Activated T-helper 1 cell treated with anti-CD3 and anti-CD28 coated beads, Interleukin-2, amount 50 U/mL, for 16 hours (primary cell): Measurements from ENCODE around the gene GATA2.

Experiments
- DNase-seq, 2 donors: peaks; one replicate each; pipeline ENCODE4 v3.0.0-alpha.2; 2020; ENCODE audit warnings: low read depth in 1 of 2, low spot score in 1 of 2

The GATA2 gene

GRCh38 chr3:128457937-128458336 lies 35.1 kb downstream of the GATA2 start:
- no peak for DNase-seq

- DNase-seq = no peak
Measured at GRCh38 chr3:128456776-128457715, 36.0 kb downstream of the GATA2 start.

DNA sequence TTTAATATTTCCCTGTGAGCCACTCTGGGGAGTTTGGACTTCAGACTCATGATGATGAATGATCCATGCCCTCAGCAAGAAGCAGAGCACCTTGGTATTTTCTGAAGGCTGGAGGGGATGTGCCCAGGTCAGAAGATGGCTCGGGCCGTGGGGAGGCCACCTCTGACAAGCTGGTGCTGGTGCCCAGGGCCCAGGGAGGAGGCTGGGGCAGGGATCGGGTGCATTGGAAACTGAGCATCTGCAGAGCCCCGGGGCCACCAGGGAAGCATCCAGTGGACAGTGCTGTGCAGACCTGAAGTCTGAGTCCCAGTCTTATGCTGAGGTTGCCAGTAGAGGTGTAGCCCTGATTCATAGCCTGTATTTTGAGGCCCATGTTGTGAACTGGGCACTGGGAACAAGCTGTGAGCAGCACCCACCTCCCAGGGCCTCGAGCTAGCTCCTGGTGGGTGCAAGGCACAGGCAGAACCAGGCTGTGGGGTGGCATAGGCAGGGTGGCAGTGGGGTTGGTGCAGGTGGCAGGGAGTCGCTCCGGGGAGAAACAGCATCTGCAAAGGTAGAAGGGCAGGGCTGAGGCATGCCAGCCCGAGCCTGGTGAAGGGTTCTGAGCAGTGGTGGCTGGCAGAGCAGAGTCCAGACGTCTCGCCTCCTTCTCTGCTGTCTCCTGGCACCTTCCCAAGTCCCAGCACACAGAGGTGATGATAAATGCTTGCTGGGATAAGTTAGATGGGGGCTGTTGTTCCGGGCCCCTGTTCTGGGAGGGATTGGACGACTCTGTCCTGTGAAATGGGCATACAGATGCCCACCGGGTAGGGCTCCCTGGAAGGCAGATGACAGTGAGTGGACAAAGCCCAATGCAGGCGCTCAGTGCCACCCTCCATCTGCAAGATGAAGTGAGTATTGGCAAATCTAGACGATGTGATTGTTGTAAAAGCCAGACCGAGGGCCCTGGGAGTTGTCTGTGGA lies 36.9 kb downstream of the GATA2 start:
- DNase-seq = no peak

- DNase-seq = no peak
Measured at GRCh38 chr3:128455116-128455515, 37.9 kb downstream of the GATA2 start.

- DNase-seq = no peak
Measured at GRCh38 chr3:128454310-128454618, 38.7 kb downstream of the GATA2 start.

GRCh38 chr3:128453501-128454309 lies 39.3 kb downstream of the GATA2 start:
- no peak for DNase-seq

GRCh38 chr3:128452678-128453275 lies 40.2 kb downstream of the GATA2 start:
- no peak for DNase-seq

DNA sequence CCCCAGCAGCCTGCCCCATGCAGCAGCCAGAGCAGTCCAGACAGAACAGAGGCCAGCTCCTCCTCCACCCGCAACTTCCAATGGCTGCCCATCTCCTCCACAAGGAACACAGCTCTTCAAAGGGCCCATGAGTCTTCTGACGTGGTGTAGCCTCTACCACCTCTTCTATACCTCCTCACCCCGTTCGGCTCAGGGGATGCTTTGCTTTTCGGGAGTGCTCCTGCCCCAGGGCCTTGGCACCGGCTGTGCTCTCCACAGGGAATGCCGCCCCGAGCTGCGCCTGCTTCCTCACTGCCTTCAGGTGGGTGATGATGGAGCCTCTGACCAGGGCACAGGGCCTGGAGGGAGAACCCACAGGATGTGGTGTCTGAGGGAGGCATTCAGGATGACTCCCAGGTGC lies 40.9 kb downstream of the GATA2 start:
- DNase-seq = no peak

- DNase-seq = no peak
Measured at GRCh38 chr3:128449111-128449638, 43.8 kb downstream of the GATA2 start.

GRCh38 chr3:128448491-128448890 lies 44.5 kb downstream of the GATA2 start:
- no peak for DNase-seq

DNA sequence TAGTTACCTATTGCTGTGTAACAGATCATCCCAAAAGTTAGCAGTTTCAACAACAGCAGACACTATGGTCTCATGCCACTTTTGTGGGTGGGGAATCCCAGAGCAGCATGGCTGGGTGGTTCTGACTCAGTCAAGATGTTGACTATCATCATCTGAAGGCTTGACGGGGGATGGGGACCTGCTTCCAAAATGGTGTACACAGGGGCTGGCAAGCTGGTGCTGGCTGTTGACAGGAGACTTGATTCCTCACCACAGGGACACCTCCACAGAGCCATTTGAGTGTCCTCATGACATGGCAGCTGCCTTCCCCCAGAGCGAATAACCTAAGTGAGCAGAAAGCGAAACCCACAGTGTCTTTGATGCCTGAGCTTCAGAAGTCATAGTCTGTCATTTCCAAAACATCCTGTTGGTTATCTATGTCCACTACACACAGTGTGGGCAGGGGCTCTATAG lies 45.4 kb downstream of the GATA2 start:
- DNase-seq = no peak

- no peak for DNase-seq
Measured at GRCh38 chr3:128446821-128447220, 46.2 kb downstream of the GATA2 start.

DNA sequence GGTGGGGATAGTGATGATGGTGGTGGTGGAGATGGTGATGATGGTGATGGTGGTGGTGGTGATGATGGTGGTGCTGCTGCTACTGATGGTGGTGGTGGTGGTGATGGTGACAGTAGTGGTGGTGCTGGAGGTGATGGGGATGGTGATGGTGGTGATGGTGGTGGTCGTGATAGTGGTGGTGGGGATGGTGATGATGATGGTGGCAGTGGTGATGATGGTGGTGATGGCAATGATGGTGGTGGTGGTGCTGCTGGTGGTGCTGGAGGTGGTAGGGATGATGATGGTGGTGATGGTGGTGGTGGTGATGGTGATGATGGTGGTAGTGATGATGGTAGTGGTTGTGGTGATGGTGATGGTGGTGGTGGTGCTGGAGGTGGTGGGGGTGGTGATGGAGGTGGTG lies 47.6 kb downstream of the GATA2 start:
- no peak for DNase-seq

- DNase-seq = no peak
Measured at GRCh38 chr3:128443771-128444170, 49.2 kb downstream of the GATA2 start.

DNA sequence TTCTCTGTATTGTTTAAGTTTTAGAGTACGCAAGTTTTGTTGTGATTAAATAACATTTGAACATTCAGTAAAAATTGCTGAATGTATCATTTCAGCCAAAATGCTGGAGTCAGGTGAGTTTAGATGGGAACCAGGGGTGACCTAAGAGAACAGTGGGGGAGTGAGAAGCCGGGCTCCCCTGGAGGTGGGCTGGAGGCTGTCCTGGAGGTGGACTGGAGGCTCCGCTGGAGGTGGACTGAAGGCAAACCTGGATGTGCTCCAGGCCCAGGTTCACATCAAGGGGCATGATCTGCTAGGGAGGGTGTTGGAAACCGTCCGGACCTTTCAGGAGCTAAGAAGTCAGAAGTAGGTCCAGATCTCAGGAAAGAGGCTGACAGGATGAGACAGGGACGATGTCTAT lies 50.1 kb downstream of the GATA2 start:
- no peak for DNase-seq

GRCh38 chr3:128442070-128442469 lies 50.9 kb downstream of the GATA2 start:
- DNase-seq = no peak

DNA sequence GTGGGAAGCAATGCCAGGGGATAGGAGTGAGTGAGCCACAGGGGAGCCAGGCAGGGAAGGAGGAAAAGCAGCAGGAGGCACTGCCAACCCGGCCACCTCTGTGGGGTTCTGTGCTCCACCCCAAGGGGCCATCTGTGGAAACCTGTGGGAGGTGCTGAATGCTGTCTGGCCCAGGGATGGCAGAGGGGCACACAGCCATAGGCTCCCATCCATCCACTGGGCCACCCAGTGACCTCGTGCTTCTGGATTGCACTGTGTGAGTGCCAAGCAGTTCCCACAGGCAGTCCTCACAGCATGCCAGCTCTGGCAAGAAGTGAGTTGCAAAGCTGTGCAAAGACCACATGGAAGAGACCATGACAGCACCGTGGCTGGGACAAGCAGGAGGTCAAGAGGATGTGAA lies 53.8 kb downstream of the GATA2 start:
- DNase-seq = no peak

- no peak for DNase-seq
Measured at GRCh38 chr3:128438488-128439072, 54.4 kb downstream of the GATA2 start.

DNA sequence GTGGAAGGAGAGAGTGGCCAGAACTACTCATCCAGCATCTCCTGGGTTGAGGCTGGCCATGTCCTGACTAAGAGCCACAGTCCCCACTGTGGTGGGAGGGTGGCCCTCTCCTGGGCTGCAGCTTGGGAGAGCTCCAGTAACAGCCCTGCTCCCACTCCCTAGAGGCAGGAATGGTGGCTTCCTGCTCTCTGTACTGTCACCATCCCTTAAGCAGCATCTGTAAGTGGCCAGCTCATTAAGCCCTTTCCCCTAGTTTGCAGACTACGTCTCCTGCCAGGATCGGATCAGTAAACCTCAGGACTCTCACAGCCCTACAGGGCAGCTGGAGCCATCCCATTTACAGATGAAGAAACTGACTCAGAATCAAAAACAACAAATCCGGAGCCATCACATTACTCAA lies 56.8 kb downstream of the GATA2 start:
- DNase-seq = no peak

DNA sequence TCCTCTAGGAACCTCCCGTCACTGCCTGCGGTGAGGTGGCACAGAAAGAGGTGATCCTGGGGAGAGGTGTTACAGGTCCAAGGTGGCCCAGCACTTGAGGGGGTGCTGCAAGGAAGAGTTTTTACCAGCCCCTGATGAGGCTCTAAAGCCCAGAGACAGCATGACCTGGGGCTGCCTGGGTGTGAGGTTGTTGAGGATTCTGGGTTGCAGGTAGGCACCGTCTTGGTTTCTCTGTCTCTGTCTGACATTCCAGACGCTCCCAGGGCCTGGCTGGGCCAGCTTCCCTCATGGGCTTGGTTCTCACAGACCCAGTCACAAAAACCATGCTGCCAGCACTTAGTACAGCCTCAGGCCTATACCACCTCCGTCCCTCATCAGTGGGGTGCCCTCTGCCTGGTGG lies 57.4 kb downstream of the GATA2 start:
- no peak for DNase-seq
